Vagina (tissue), 2 donors: ENCODE measurements around the gene TP53AIP1.

ENCODE experiments used
- CTCF ChIP-seq, 3 experiments: fragments of 450-650 bp in 2 of 3; fragments of 200-600 bp in 1 of 3; sonication (generic) in 1 of 3; IDR thresholded peaks; one replicate each; pipeline ENCODE4 v1.5.1; 2017 to 2019; ENCODE audit warnings: antibody characterized with exemption in 3 of 3, mild to moderate bottlenecking in 2 of 3, moderate library complexity in 2 of 3
- POLR2AphosphoS5 ChIP-seq, 2 donors: sonication (generic); formaldehyde crosslinking; IDR thresholded peaks; one replicate each; pipeline ENCODE4 v1.9.0; 2017; ENCODE audit warnings: antibody characterized with exemption in 2 of 2, mild to moderate bottlenecking in 2 of 2, low read depth in 1 of 2; ENCODE audit not compliant: insufficient read depth in 1 of 2

- TF ChIP-seq CTCF (IDR thresholded peaks at IDR 0.05), result peak; percentile 44 to 70 (median 68)
- peak in 1 of 2 donors; percentile 33 for TF ChIP-seq POLR2AphosphoS5 (IDR thresholded peaks at IDR 0.05; ENCODE audit: insufficient read depth in 1 of 2, low read depth in 1 of 2)
Measured at GRCh38 chr11:128956401-128957201, 13.9 kb upstream of the TP53AIP1 start.
